HEK293 (cell line): Measurements from ENCODE around the gene HBEGF.

ENCODE experiments used
- FEZF1 ChIP-seq: fragments of 450-650 bp; formaldehyde crosslinking; IDR thresholded peaks from 2 replicates; pipeline ENCODE4 v1.5.1; 2016; ENCODE audit warnings: missing biosample characterization, missing genetic modification characterization
- GFI1B ChIP-seq: fragments of 450-650 bp; formaldehyde crosslinking; IDR thresholded peaks from 2 replicates; pipeline ENCODE4 v1.5.1; 2016; ENCODE audit warnings: missing biosample characterization, missing genetic modification characterization
- KLF1 ChIP-seq: fragments of 450-650 bp; formaldehyde crosslinking; IDR thresholded peaks from 2 replicates; pipeline ENCODE4 v1.5.1; 2016; ENCODE audit warnings: missing biosample characterization, missing genetic modification characterization
- KLF10 ChIP-seq: fragments of 450-650 bp; IDR thresholded peaks from 2 replicates; pipeline ENCODE4 v1.5.1; 2018; ENCODE audit warnings: missing biosample characterization, mild to moderate bottlenecking, missing genetic modification characterization
- KLF8 ChIP-seq: fragments of 450-650 bp; formaldehyde crosslinking; IDR thresholded peaks from 2 replicates; pipeline ENCODE4 v1.5.1; 2016; ENCODE audit warnings: missing biosample characterization, missing genetic modification characterization
- PRDM1 ChIP-seq: fragments of 450-650 bp; formaldehyde crosslinking; IDR thresholded peaks from 2 replicates; pipeline ENCODE4; 2016; ENCODE audit warnings: missing biosample characterization, missing genetic modification characterization
- REPIN1 ChIP-seq: fragments of 450-650 bp; formaldehyde crosslinking; IDR thresholded peaks from 2 replicates; pipeline ENCODE4 v1.5.1; 2017; ENCODE audit warnings: missing biosample characterization, missing genetic modification characterization, low read depth
- SP2 ChIP-seq: fragments of 450-650 bp; formaldehyde crosslinking; IDR thresholded peaks from 2 replicates; pipeline ENCODE4 v1.5.1; 2016; ENCODE audit warnings: missing biosample characterization, missing genetic modification characterization
- SP3 ChIP-seq: fragments of 450-650 bp; formaldehyde crosslinking; IDR thresholded peaks from 2 replicates; pipeline ENCODE4 v1.5.1; 2016; ENCODE audit warnings: missing biosample characterization, missing genetic modification characterization
- ZBTB21 ChIP-seq: fragments of 450-650 bp; formaldehyde crosslinking; IDR thresholded peaks from 2 replicates; pipeline ENCODE4 v1.5.1; 2017; ENCODE audit warnings: missing biosample characterization, missing genetic modification characterization
- ZFP37 ChIP-seq: fragments of 450-650 bp; formaldehyde crosslinking; IDR thresholded peaks from 2 replicates; pipeline ENCODE4 v1.5.1; 2016; ENCODE audit warnings: missing biosample characterization, missing genetic modification characterization
- ZNF114 ChIP-seq: fragments of 450-650 bp; formaldehyde crosslinking; IDR thresholded peaks from 2 replicates; pipeline ENCODE4 v1.5.0; 2017; ENCODE audit warnings: missing biosample characterization, missing genetic modification characterization
- ZNF132 ChIP-seq: fragments of 450-650 bp; formaldehyde crosslinking; IDR thresholded peaks from 2 replicates; pipeline ENCODE4 v1.5.1; 2017; ENCODE audit warnings: missing biosample characterization, missing genetic modification characterization, borderline replicate concordance
- ZNF133 ChIP-seq: fragments of 450-650 bp; formaldehyde crosslinking; IDR thresholded peaks from 2 replicates; pipeline ENCODE4 v1.5.1; 2016; ENCODE audit warnings: missing biosample characterization, missing genetic modification characterization
- ZNF138 ChIP-seq: fragments of 450-650 bp; formaldehyde crosslinking; IDR thresholded peaks from 2 replicates; pipeline ENCODE4 v1.5.1; 2016; ENCODE audit warnings: missing biosample characterization, missing genetic modification characterization, borderline replicate concordance
- ZNF146 ChIP-seq: fragments of 450-650 bp; formaldehyde crosslinking; IDR thresholded peaks from 2 replicates; pipeline ENCODE4 v1.5.1; 2016; ENCODE audit warnings: missing biosample characterization, missing genetic modification characterization
- ZNF174 ChIP-seq: fragments of 450-650 bp; formaldehyde crosslinking; IDR thresholded peaks from 2 replicates; pipeline ENCODE4 v1.5.0; 2017; ENCODE audit warnings: missing biosample characterization, mild to moderate bottlenecking, missing genetic modification characterization
- ZNF239 ChIP-seq: fragments of 450-650 bp; formaldehyde crosslinking; IDR thresholded peaks from 2 replicates; pipeline ENCODE4 v1.5.1; 2016; ENCODE audit warnings: missing biosample characterization, missing genetic modification characterization
- ZNF248 ChIP-seq: fragments of 450-650 bp; formaldehyde crosslinking; IDR thresholded peaks from 2 replicates; pipeline ENCODE4 v1.5.1; 2017; ENCODE audit warnings: missing biosample characterization, missing genetic modification characterization
- ZNF266 ChIP-seq: fragments of 450-650 bp; formaldehyde crosslinking; IDR thresholded peaks from 2 replicates; pipeline ENCODE4 v1.5.1; 2016; ENCODE audit warnings: missing biosample characterization, missing genetic modification characterization, low read depth
- ZNF292 ChIP-seq: fragments of 450-650 bp; formaldehyde crosslinking; IDR thresholded peaks from 2 replicates; pipeline ENCODE4 v1.5.1; 2016; ENCODE audit warnings: low read depth, missing biosample characterization, missing genetic modification characterization, borderline replicate concordance
- ZNF324 ChIP-seq: fragments of 450-650 bp; formaldehyde crosslinking; IDR thresholded peaks from 2 replicates; pipeline ENCODE4 v1.5.1; 2016; ENCODE audit warnings: missing biosample characterization, missing genetic modification characterization
- ZNF354C ChIP-seq: fragments of 450-650 bp; formaldehyde crosslinking; IDR thresholded peaks from 2 replicates; pipeline ENCODE4 v1.5.1; 2016; ENCODE audit warnings: missing biosample characterization, missing genetic modification characterization, low read depth, borderline replicate concordance
- ZNF366 ChIP-seq: fragments of 450-650 bp; formaldehyde crosslinking; conservative IDR thresholded peaks from 2 replicates; pipeline ENCODE4 v1.5.1; 2016; ENCODE audit warnings: missing biosample characterization, missing genetic modification characterization
- ZNF391 ChIP-seq: fragments of 450-650 bp; formaldehyde crosslinking; IDR thresholded peaks from 2 replicates; pipeline ENCODE4 v1.5.1; 2016; ENCODE audit warnings: low read depth, missing biosample characterization, missing genetic modification characterization, borderline replicate concordance
- ZNF394 ChIP-seq: fragments of 450-650 bp; formaldehyde crosslinking; IDR thresholded peaks from 2 replicates; pipeline ENCODE4 v1.5.1; 2016; ENCODE audit warnings: missing biosample characterization, missing genetic modification characterization, mild to moderate bottlenecking, moderate library complexity, borderline replicate concordance
- ZNF501 ChIP-seq: fragments of 450-650 bp; formaldehyde crosslinking; IDR thresholded peaks from 2 replicates; pipeline ENCODE4 v1.5.1; 2016; ENCODE audit warnings: missing biosample characterization, missing genetic modification characterization
- ZNF639 ChIP-seq: fragments of 450-650 bp; formaldehyde crosslinking; IDR thresholded peaks from 2 replicates; pipeline ENCODE4 v1.5.1; 2016; ENCODE audit warnings: missing biosample characterization, missing genetic modification characterization
- ZNF654 ChIP-seq: fragments of 450-650 bp; formaldehyde crosslinking; IDR thresholded peaks from 2 replicates; pipeline ENCODE4 v1.5.1; 2016; ENCODE audit warnings: low read depth, missing biosample characterization, missing genetic modification characterization
- ZNF664 ChIP-seq: fragments of 450-650 bp; formaldehyde crosslinking; IDR thresholded peaks from 2 replicates; pipeline ENCODE4 v1.5.1; 2016; ENCODE audit warnings: missing biosample characterization, missing genetic modification characterization
- ZNF843 ChIP-seq: fragments of 450-650 bp; formaldehyde crosslinking; IDR thresholded peaks from 2 replicates; pipeline ENCODE4 v1.5.1; 2016; ENCODE audit warnings: missing biosample characterization, missing genetic modification characterization
- TF ChIP-seq, protein P1 (sequence below): fragments of 450-650 bp; formaldehyde crosslinking; IDR thresholded peaks from 2 replicates; pipeline ENCODE4 v1.5.1; 2017; ENCODE audit warnings: missing biosample characterization, missing genetic modification characterization
- TF ChIP-seq, protein P2 (sequence below): fragments of 450-650 bp; formaldehyde crosslinking; IDR thresholded peaks from 2 replicates; pipeline ENCODE4 v1.5.1; 2016; ENCODE audit warnings: missing biosample characterization, missing genetic modification characterization
- TF ChIP-seq, protein P3 (sequence below): fragments of 450-650 bp; formaldehyde crosslinking; IDR thresholded peaks from 2 replicates; pipeline ENCODE4 v1.5.1; 2016; ENCODE audit warnings: missing biosample characterization, missing genetic modification characterization
- TF ChIP-seq, protein P4 (sequence below): fragments of 450-650 bp; formaldehyde crosslinking; IDR thresholded peaks from 2 replicates; pipeline ENCODE4 v1.5.1; 2016; ENCODE audit warnings: missing biosample characterization, missing genetic modification characterization

The HBEGF gene

DNA sequence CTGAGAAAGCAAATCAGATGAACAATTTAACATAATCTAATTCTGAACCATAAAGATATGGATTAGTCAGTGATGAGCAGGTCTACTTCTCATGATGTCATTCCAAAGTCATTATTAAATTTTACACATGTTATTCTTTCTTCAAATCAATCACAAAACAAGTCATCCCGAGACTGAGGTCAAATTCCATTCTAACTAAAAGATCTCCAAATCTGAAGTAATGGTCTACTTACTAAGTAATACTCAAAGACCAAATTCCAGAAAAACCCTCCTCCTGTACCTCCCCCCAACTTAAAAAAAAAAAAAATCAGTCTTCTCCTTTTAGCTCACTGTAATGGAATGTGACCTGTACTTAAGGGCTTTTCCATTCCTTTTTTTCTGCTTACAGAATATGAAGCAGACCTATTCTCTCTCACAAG, 48.2 kb downstream of the HBEGF start (continued):
- TF ChIP-seq, protein P1, sequence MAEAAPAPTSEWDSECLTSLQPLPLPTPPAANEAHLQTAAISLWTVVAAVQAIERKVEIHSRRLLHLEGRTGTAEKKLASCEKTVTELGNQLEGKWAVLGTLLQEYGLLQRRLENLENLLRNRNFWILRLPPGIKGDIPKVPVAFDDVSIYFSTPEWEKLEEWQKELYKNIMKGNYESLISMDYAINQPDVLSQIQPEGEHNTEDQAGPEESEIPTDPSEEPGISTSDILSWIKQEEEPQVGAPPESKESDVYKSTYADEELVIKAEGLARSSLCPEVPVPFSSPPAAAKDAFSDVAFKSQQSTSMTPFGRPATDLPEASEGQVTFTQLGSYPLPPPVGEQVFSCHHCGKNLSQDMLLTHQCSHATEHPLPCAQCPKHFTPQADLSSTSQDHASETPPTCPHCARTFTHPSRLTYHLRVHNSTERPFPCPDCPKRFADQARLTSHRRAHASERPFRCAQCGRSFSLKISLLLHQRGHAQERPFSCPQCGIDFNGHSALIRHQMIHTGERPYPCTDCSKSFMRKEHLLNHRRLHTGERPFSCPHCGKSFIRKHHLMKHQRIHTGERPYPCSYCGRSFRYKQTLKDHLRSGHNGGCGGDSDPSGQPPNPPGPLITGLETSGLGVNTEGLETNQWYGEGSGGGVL (tag by site-specific recombination), result no peak
- TF ChIP-seq, protein P2, sequence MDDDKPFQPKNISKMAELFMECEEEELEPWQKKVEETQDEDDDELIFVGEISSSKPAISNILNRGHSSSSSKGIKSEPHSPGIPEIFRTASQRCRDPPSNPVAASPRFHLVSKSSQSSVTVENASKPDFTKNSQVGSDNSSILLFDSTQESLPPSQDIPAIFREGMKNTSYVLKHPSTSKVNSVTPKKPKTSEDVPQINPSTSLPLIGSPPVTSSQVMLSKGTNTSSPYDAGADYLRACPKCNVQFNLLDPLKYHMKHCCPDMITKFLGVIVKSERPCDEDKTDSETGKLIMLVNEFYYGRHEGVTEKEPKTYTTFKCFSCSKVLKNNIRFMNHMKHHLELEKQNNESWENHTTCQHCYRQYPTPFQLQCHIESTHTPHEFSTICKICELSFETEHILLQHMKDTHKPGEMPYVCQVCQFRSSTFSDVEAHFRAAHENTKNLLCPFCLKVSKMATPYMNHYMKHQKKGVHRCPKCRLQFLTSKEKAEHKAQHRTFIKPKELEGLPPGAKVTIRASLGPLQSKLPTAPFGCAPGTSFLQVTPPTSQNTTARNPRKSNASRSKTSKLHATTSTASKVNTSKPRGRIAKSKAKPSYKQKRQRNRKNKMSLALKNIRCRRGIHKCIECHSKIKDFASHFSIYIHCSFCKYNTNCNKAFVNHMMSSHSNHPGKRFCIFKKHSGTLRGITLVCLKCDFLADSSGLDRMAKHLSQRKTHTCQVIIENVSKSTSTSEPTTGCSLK (tag by site-specific recombination), result no peak
- TF ChIP-seq ZNF366 (no peak; the same call in 1 of the 2 replicates), GFI1B (peak; percentile 67), SP3 (tag by site-specific recombination) (peak; percentile 54), ZNF654 (tag by site-specific recombination) (no peak), ZNF843 (tag by site-specific recombination) (peak; percentile 59; the same call in 1 of the 2 replicates), ZNF324 (tag by site-specific recombination) (0 out of 2 replicates have a peak, but pooled peaks have one; percentile 33), ZNF501 (no peak), KLF1 (tag by site-specific recombination) (no peak), ZNF639 (peak; percentile 67; the same call in 1 of the 2 replicates), PRDM1 (tag by site-specific recombination) (peak; percentile 71), ZNF239 (no peak), ZBTB21 (tag by site-specific recombination) (peak; percentile 63; the same call in 1 of the 2 replicates), ZNF114 (tag by site-specific recombination) (no peak), ZNF138 (tag by site-specific recombination) (no peak), KLF8 (tag by site-specific recombination) (peak; percentile 55; the same call in 1 of the 2 replicates), ZNF391 (tag by site-specific recombination) (no peak), ZNF394 (0 out of 2 replicates have a peak, but pooled peaks have one; percentile 22), SP2 (tag by site-specific recombination) (0 out of 2 replicates have a peak, but pooled peaks have one; percentile 15), ZNF664 (tag by site-specific recombination) (no peak), ZNF266 (no peak), ZNF132 (tag by site-specific recombination) (no peak), ZFP37 (tag by site-specific recombination) (no peak), ZNF133 (tag by site-specific recombination) (no peak), FEZF1 (tag by site-specific recombination) (peak; percentile 6; the same call in 1 of the 2 replicates), REPIN1 (tag by site-specific recombination) (no peak), KLF10 (tag by site-specific recombination) (peak; percentile 43), ZNF292 (tag by site-specific recombination) (no peak), ZNF146 (0 out of 2 replicates have a peak, but pooled peaks have one; percentile 14), ZNF174 (tag by site-specific recombination) (no peak), ZNF248 (tag by site-specific recombination) (no peak), ZNF354C (tag by site-specific recombination) (no peak)
- TF ChIP-seq, protein P3, sequence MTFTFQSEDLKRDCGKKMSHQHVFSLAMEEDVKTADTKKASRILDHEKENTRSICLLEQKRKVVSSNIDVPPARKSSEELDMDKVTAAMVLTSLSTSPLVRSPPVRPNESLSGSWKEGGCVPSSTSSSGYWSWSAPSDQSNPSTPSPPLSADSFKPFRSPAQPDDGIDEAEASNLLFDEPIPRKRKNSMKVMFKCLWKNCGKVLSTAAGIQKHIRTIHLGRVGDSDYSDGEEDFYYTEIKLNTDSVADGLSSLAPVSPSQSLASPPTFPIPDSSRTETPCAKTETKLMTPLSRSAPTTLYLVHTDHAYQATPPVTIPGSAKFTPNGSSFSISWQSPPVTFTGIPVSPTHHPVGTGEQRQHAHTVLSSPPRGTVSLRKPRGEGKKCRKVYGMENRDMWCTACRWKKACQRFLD (tag by site-specific recombination), result no peak
- TF ChIP-seq, protein P4, sequence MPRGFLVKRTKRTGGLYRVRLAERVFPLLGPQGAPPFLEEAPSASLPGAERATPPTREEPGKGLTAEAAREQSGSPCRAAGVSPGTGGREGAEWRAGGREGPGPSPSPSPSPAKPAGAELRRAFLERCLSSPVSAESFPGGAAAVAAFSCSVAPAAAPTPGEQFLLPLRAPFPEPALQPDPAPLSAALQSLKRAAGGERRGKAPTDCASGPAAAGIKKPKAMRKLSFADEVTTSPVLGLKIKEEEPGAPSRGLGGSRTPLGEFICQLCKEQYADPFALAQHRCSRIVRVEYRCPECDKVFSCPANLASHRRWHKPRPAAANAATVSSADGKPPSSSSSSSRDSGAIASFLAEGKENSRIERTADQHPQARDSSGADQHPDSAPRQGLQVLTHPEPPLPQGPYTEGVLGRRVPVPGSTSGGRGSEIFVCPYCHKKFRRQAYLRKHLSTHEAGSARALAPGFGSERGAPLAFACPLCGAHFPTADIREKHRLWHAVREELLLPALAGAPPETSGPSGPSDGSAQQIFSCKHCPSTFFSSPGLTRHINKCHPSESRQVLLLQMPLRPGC (tag by site-specific recombination), result peak; percentile 86
